Inflammatory macrophage (primary cell): ENCODE data around the gene FADS2.
"Not testable (repeated sequence)": the region's sequence is repeated elsewhere in the genome, so short reads cannot be mapped to it uniquely, and the experiment has no call there.

Source experiments
- DNase-seq, 2 donors: peaks; one replicate each; pipeline ENCODE4 v3.0.0-alpha.2; 2020 to 2022

Gene FADS2

GRCh38 chr11:61869429-61869707 lies 41.3 kb downstream of the FADS2 start:
- no peak for DNase-seq

- DNase-seq = no peak
Measured at GRCh38 chr11:61869708-61870451, 41.8 kb downstream of the FADS2 start.

GRCh38 chr11:61870541-61871031 lies 42.5 kb downstream of the FADS2 start:
- no peak for DNase-seq

- peak; percentile 43 to 77 for DNase-seq
Measured at GRCh38 chr11:61871158-61871597, 43.1 kb downstream of the FADS2 start.

- DNase-seq = no peak
Measured at GRCh38 chr11:61872935-61873565, 45.0 kb downstream of the FADS2 start.

- no peak for DNase-seq
Measured at GRCh38 chr11:61873588-61874376, 45.7 kb downstream of the FADS2 start.

- no peak for DNase-seq
Measured at GRCh38 chr11:61874377-61874809, 46.3 kb downstream of the FADS2 start.

- no peak for DNase-seq
Measured at GRCh38 chr11:61874853-61875252, 46.8 kb downstream of the FADS2 start.

GRCh38 chr11:61875698-61876097 lies 47.6 kb downstream of the FADS2 start:
- no peak for DNase-seq

GRCh38 chr11:61879152-61879551 lies 51.1 kb downstream of the FADS2 start:
- DNase-seq = no peak

- no peak for DNase-seq
Measured at GRCh38 chr11:61880031-61880430, 51.9 kb downstream of the FADS2 start.

- DNase-seq = no peak
Measured at GRCh38 chr11:61880454-61880853, 52.4 kb downstream of the FADS2 start.

GRCh38 chr11:61881397-61881796 lies 53.3 kb downstream of the FADS2 start:
- no peak for DNase-seq

- DNase-seq = not testable (repeated sequence)
Measured at GRCh38 chr11:61882267-61882666, 54.2 kb downstream of the FADS2 start.

GRCh38 chr11:61882879-61883278 lies 54.8 kb downstream of the FADS2 start:
- no peak for DNase-seq

- no peak for DNase-seq
Measured at GRCh38 chr11:61883327-61883726, 55.2 kb downstream of the FADS2 start.

- no peak for DNase-seq
Measured at GRCh38 chr11:61883947-61884346, 55.8 kb downstream of the FADS2 start.

GRCh38 chr11:61885166-61885778 lies 57.2 kb downstream of the FADS2 start:
- DNase-seq = no peak

- DNase-seq = no peak
Measured at GRCh38 chr11:61885784-61886580, 57.9 kb downstream of the FADS2 start.

GRCh38 chr11:61886643-61887042 lies 58.5 kb downstream of the FADS2 start:
- no peak for DNase-seq

- no peak for DNase-seq
Measured at GRCh38 chr11:61887839-61888494, 59.9 kb downstream of the FADS2 start.

- DNase-seq = no peak
Measured at GRCh38 chr11:61888590-61888989, 60.5 kb downstream of the FADS2 start.
